Measurements from ENCODE around the gene HECTD2. TPM values are rescaled to one million over a fixed set of nuclear protein-coding genes. Genes with fewer than 3 reads are reported as not detected.
"Not testable (repeated sequence)": the region's sequence is repeated elsewhere in the genome, so short reads cannot be mapped to it uniquely, and the experiment has no call there.

Gene HECTD2, protein sequence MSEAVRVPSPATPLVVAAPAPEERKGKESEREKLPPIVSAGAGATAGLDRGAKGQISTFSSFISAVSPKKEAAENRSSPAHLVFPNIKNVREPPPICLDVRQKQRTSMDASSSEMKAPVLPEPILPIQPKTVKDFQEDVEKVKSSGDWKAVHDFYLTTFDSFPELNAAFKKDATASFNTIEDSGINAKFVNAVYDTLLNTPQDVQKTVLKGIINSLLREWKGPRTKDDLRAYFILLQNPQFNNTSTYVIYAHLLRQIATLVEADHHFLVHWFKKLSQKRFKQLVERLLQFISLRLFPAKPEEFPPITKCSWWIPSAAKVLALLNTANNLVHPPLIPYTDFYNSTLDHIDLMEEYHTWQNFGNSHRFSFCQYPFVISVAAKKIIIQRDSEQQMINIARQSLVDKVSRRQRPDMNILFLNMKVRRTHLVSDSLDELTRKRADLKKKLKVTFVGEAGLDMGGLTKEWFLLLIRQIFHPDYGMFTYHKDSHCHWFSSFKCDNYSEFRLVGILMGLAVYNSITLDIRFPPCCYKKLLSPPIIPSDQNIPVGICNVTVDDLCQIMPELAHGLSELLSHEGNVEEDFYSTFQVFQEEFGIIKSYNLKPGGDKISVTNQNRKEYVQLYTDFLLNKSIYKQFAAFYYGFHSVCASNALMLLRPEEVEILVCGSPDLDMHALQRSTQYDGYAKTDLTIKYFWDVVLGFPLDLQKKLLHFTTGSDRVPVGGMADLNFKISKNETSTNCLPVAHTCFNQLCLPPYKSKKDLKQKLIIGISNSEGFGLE
- total RNA-seq = 1 to 10 TPM; 3.8 to 6.8 TPM

DNA sequence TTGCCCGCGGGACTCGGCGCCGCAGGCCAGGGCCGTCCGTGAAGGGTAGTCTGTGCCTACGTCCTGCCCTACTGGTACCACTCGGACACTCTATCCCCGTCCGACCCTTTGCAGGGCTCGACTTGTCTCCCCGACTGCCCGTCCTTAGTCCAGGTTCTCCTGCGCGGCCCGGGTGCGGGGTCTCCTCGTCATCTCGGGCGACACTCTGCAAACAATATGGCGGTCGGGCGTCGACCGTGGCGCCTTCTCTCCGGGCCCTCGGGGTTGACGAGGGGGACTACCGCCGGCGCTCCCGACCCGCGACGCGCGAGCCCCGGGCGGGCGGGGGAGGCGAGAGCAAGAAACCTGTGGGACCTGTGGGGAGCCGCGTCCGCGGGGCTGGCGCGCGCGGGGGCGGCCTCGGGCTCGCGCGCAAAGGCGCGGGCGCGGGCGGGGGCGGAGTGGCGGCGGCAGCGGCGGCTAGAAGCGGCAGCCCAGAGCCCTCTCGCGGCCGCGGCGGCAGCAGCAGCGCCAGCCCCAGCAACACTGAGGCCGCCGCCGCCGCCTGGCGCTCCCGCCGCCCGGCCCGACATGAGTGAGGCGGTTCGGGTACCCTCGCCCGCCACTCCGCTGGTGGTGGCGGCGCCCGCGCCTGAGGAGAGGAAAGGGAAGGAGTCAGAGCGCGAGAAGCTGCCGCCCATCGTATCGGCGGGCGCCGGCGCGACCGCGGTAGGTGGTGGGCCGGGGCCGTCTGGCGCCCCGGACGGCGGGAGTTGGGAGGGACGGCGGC is at the start of gene HECTD2:
Gene HECTD2 (plus strand): TSS at position 476 of the 769 bp plus-strand sequence. CDS start 95 bp downstream, at position 571.
- peak within 1 kb of the TSS; percentile 79 for H3K4me3 Mint-ChIP-seq
- H3K36me3 Mint-ChIP-seq = no peaks in the 10 kb centered on the region
- H3K27me3 Mint-ChIP-seq = peaks cover 20% of the 10 kb centered on the region
- H3K27ac Mint-ChIP-seq = peak within 1 kb of the TSS; percentile 83
- DNase-seq (peak; percentile 82), ATAC-seq (peak; percentile 87)
- CTCF ChIA-PET = interaction anchor here (0.9 to 3.2 kb wide), 4 partner anchors 17 to 226 kb away, joined by 3 to 10 read pairs (median 4); no protein-coding TSS in a partner anchor
- H3K9me3 Mint-ChIP-seq (ENCODE audit: low read depth) = no peaks in the 10 kb centered on the region
- peaks cover 16% of the 10 kb centered on the region for H3K4me1 Mint-ChIP-seq

DNA sequence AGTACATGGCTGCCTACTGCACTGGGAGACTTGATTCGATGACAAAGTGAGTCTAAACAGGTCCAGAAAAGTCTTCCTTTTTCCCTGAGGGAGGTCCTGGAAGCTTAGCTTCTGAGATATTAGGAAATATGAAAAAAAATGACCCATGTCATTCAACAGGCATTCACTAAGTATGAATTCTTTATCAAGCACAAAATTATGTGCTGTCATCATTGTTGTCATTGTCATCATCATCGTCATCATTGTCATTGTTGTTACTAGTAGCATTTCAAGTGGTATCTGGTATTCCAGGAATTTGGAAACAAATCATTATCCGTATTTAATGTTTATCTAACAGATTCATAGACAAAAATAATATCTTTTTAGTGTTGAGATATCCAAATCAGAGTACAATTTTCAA is 49.7 kb upstream of the HECTD2 start:
- no peak overlapping the region for H3K4me3 Mint-ChIP-seq
- no peaks in the 10 kb centered on the region for H3K9me3 Mint-ChIP-seq (ENCODE audit: low read depth)
- CTCF ChIA-PET = no interaction called here
- ATAC-seq (no peak), DNase-seq (no peak)
- no peak overlapping the region for H3K27ac Mint-ChIP-seq
- peaks cover 49% of the 10 kb centered on the region for H3K27me3 Mint-ChIP-seq
- no peaks in the 10 kb centered on the region for H3K4me1 Mint-ChIP-seq
- H3K36me3 Mint-ChIP-seq = no peaks in the 10 kb centered on the region

DNA sequence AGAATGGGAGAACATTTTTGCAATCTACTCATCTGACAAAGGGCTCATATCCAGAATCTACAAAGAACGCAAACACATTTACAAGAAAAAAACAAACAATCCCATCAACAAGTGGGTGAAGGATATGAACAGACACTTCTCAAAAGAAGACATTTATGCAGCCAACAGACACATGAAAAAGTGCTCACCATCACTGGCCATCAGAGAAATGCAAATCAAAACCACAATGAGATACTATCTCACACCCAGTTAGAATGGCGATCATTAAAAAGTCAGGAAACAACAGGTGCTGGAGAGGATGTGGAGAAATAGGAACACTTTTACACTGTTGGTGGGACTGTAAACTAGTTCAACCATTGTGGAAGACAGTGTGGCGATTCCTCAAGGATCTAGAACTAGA is 44.6 kb upstream of the HECTD2 start:
- peaks cover 38% of the 10 kb centered on the region for H3K27me3 Mint-ChIP-seq
- H3K4me1 Mint-ChIP-seq; H3K36me3 Mint-ChIP-seq; CTCF ChIA-PET; H3K4me3 Mint-ChIP-seq; H3K27ac Mint-ChIP-seq; ATAC-seq; H3K9me3 Mint-ChIP-seq (ENCODE audit: low read depth); DNase-seq: not testable (repeated sequence)

DNA sequence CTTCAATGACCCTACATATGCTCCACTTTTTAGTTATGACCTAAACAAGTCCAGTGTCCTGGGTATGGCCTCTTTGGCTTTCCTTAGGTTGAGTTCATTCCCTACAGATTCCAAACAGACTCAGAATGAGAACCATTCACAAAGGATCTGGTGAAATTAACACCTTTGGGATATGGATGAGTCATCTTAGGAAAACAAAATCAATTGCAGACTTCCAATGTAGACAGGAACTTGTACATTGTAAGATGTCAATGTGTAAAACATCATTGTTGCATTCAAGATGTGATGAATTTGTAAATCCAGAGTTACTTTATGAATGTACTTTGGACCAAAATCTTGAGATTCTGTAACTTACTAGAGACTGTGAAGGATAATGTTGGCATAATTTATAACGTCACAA is 43.4 kb upstream of the HECTD2 start:
- H3K36me3 Mint-ChIP-seq = no peaks in the 10 kb centered on the region
- no peak for DNase-seq
- H3K4me3 Mint-ChIP-seq = no peak overlapping the region
- H3K27me3 Mint-ChIP-seq = peaks cover 31% of the 10 kb centered on the region
- CTCF ChIA-PET = no interaction called here
- H3K9me3 Mint-ChIP-seq (ENCODE audit: low read depth) = no peaks in the 10 kb centered on the region
- no peaks in the 10 kb centered on the region for H3K4me1 Mint-ChIP-seq
- H3K27ac Mint-ChIP-seq = no peak overlapping the region
- ATAC-seq = no peak

DNA sequence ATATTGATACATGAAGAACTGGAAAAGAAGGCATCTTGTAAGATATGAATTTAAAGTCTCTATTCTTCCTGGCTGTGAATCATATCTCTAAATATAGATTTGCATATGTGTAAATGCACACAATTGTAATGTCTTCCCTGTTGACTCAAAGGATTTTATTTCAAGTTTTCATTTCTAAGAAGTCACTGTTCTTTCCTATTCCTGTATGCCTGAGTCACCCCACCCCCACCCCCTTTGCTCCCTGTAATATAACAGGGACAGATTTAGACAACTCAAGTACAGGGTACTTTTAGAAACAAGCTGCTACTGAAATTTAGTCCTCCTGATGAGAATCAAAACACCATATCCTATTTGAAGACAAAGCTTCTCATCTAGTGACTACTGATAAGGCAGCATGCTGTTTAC is 43.0 kb upstream of the HECTD2 start:
- no peaks in the 10 kb centered on the region for H3K4me1 Mint-ChIP-seq
- H3K27ac Mint-ChIP-seq = no peak overlapping the region
- H3K36me3 Mint-ChIP-seq = no peaks in the 10 kb centered on the region
- no peaks in the 10 kb centered on the region for H3K9me3 Mint-ChIP-seq (ENCODE audit: low read depth)
- DNase-seq = no peak
- ATAC-seq = no peak
- H3K27me3 Mint-ChIP-seq = peaks cover 29% of the 10 kb centered on the region
- CTCF ChIA-PET = no interaction called here
- H3K4me3 Mint-ChIP-seq = no peak overlapping the region

DNA sequence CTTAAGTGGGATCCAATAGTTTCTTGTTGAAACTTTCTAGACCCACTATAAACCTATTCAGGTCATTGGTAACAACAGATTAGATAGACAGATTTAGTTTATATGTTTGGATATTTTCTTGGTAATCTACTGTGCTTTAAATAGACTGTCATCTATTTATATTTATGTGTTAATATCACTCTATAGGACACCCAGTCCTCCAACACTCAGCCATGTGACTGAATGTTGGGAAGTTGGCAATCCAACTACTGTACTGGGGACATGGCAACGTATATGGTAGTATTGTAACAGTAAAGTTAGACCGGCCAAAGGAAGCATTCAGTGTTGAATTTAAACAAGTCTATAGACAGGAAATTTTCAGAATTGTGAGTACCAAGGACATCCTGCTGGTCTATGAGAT is 42.6 kb upstream of the HECTD2 start:
- no peaks in the 10 kb centered on the region for H3K36me3 Mint-ChIP-seq
- H3K9me3 Mint-ChIP-seq (ENCODE audit: low read depth) = no peaks in the 10 kb centered on the region
- H3K4me1 Mint-ChIP-seq = no peaks in the 10 kb centered on the region
- DNase-seq (no peak), ATAC-seq (no peak)
- CTCF ChIA-PET = no interaction called here
- no peak overlapping the region for H3K4me3 Mint-ChIP-seq
- no peak overlapping the region for H3K27ac Mint-ChIP-seq
- H3K27me3 Mint-ChIP-seq = peaks cover 25% of the 10 kb centered on the region

DNA sequence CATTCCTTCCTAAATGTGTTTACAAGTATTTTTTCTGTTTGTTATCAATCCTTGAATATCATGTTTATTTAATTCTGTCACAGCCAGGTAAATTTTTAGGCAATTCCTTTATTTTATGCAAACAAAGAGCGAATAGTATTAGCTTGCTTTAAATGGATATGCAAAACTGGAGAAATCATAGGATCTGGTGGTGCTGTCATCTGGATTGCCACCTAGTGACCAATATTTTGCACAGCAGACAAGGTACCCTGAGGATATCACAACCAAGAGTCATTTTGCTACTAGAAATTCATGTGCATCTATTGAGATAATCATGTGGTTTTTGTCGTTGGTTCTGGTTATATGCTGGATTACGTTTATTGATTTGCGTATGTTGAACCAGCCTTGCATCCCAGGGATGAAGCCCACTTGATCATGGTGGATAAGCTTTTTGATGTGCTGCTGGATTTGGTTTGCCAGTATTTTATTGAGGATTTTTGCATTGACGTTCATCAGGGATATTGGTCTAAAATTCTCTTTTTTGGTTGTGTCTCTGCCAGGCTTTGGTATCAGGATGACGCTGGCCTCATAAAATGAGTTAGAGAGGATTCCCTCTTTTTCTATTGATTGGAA is 40.1 kb upstream of the HECTD2 start:
- H3K36me3 Mint-ChIP-seq; ATAC-seq; H3K9me3 Mint-ChIP-seq (ENCODE audit: low read depth): not testable (repeated sequence)

DNA sequence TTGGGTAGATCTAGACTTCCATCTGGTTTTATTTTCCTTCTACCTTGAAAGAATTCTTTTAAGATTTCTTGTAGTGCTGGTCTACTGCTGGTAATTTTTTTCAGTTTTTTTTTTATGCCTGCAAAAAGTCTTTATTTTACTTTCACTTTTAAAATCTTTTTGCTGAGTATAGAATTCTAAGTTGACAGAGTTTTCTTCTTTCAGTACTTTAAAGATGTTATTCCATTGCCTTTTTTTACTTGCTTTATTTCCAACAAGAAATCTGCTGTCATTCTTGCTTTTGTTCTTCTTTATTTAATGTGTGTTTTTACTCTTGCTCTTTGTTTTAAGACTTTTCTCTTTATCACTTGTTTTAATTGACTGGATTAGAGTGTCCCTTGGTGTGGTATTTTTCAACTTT is 36.1 kb upstream of the HECTD2 start:
- no peak for DNase-seq
- ATAC-seq = no peak
- CTCF ChIA-PET = no interaction called here
- Mint-ChIP-seq H3K4me1 (peaks cover 9% of the 10 kb centered on the region), H3K4me3 (no peak overlapping the region), H3K36me3 (no peaks in the 10 kb centered on the region), H3K27me3 (peaks cover 33% of the 10 kb centered on the region), H3K27ac (no peak overlapping the region), H3K9me3 (ENCODE audit: low read depth) (peaks cover 9% of the 10 kb centered on the region)

More for the DNA sequence above, 40.1 kb upstream of the HECTD2 start:
- not testable (repeated sequence) for DNase-seq, H3K4me1 Mint-ChIP-seq, H3K27ac Mint-ChIP-seq, H3K4me3 Mint-ChIP-seq
- CTCF ChIA-PET = interaction anchor here (1.2 kb wide), 1 partner anchor 38 kb away, joined by 3 read pairs; no protein-coding TSS in a partner anchor
- H3K27me3 Mint-ChIP-seq = peaks cover 20% of the 10 kb centered on the region

DNA sequence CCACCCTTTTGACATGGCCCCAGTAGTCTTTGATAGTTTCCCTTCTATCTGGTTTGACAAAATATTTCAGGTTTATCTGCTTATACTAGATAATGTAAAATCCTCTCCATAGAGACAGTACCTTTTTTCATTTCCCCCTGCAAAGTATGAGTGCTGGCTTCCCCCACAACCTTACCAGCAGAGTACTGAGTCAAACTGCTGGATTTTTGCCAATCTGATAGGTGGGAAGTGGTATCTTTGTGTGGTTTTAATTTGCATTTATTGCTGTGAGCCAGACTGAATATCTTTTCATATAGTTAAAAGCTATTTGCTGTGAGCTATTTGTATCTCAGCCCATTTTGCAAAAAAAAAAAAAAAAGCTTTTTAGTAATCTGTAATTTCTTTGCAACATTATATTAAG is 32.1 kb upstream of the HECTD2 start:
- DNase-seq = no peak
- Mint-ChIP-seq H3K36me3 (peaks cover 1% of the 10 kb centered on the region), H3K27ac (no peak overlapping the region), H3K4me1 (peaks cover 9% of the 10 kb centered on the region), H3K27me3 (peaks cover 29% of the 10 kb centered on the region), H3K9me3 (ENCODE audit: low read depth) (peaks cover 9% of the 10 kb centered on the region), H3K4me3 (no peak overlapping the region)
- ATAC-seq = no peak
- CTCF ChIA-PET = interaction anchor here (1.2 to 2.0 kb wide), 2 partner anchors 12 to 79 kb away, joined by 3 to 5 read pairs; no protein-coding TSS in a partner anchor

DNA sequence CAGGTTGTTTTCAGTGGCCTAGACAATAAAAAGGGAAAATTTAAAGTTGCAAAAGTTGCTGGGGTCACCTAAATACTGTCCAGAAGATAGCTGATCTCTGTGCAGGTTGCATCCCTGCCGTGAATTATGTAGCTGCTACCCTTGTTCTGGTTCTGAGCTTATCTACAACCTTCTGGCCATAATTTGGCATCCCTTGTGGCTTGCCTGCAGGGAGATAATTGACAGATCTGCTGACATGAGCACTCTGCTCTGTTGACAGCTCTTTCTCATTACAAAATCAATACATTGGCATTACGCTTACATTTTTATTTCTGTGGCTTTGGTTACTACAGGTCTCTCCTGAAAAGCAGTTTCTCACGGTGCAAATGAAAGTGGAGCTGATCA is 29.3 kb upstream of the HECTD2 start:
- CTCF ChIA-PET = interaction anchor here (0.7 to 0.8 kb wide), 2 partner anchors 9 to 532 kb away, joined by 3 to 5 read pairs; no protein-coding TSS in a partner anchor
- H3K4me1 Mint-ChIP-seq = peaks cover 9% of the 10 kb centered on the region
- DNase-seq (no peak), ATAC-seq (no peak)
- H3K9me3 Mint-ChIP-seq (ENCODE audit: low read depth) = no peaks in the 10 kb centered on the region
- H3K27ac Mint-ChIP-seq = no peak overlapping the region
- peaks cover 22% of the 10 kb centered on the region for H3K27me3 Mint-ChIP-seq
- no peak overlapping the region for H3K4me3 Mint-ChIP-seq
- peaks cover 1% of the 10 kb centered on the region for H3K36me3 Mint-ChIP-seq

DNA sequence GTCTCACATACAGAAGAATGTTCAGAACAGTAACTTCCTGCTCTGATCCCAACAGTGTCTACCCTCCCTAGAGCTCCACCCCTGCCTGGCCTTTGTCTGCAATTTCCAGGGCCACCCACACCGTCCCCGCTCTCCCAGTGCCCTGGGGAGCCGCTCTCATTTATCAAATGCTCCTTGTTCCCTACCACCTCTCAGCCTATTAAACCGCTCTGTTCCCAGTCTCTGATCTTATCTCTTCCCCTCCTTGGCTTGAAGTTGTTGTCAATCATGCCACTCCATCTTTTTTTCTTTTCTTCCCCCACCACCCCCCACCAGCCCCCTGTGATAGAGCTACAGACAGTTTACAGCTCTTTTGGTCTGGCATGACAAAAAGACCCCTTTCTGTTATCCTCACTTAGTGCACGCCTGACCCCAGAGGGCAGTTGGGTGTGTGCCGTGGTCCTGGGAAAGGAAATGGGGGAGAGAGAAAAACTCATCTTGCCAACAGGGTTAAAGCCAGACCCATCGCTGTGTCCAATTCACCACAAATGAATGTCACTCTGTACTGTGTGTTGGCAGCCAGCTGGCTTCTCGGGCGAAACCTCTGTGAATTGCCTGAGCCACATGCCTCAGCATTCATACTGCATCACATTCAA is 28.8 kb upstream of the HECTD2 start:
- CTCF ChIA-PET = interaction anchor here (0.7 to 0.8 kb wide), 2 partner anchors 9 to 531 kb away, joined by 3 to 5 read pairs; no protein-coding TSS in a partner anchor
- H3K27ac Mint-ChIP-seq = no peak overlapping the region
- H3K4me3 Mint-ChIP-seq = no peak overlapping the region
- H3K27me3 Mint-ChIP-seq = peaks cover 22% of the 10 kb centered on the region
- DNase-seq = no peak
- no peak for ATAC-seq
- H3K4me1 Mint-ChIP-seq = peaks cover 9% of the 10 kb centered on the region
- H3K36me3 Mint-ChIP-seq = peaks cover 1% of the 10 kb centered on the region
- H3K9me3 Mint-ChIP-seq (ENCODE audit: low read depth) = no peaks in the 10 kb centered on the region

DNA sequence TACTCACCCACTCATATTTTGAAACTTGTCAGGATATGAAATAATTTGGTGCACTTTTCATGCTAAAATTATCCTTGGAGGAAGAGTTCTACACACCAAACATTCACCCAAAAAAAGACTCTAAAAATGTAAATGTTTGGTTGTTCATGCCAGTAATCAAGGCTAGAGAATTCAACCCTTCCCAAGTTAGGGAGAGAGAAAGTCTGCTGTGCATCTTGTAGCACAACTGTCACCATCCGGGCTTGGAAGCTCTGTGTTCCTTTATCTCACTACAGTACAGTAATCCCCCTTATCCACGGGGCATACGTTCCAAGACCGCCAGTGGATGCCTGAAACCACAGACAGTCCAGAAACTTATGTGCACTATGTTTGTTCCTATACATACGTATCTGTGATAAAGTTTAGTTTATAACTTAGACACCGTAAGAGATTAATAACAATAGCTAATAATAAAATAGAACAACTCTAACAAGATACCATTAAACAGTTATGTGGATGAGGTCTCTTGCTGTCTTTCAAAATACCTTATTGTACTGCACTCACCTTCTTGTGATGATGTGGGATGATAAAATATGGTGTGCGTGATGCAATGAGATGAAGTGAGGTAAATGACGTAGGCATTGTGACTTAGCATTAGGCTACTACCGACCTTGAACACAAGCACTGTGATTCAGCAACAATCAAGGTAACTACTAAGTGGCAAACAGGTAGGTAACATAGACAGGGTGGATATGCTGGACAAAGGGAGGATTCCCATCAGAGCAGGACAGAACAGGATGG is 24.6 kb upstream of the HECTD2 start:
- peaks cover 3% of the 10 kb centered on the region for H3K4me1 Mint-ChIP-seq
- DNase-seq (no peak), ATAC-seq (no peak)
- H3K36me3 Mint-ChIP-seq = no peaks in the 10 kb centered on the region
- no peaks in the 10 kb centered on the region for H3K9me3 Mint-ChIP-seq (ENCODE audit: low read depth)
- H3K27ac Mint-ChIP-seq = no peak overlapping the region
- no peak overlapping the region for H3K4me3 Mint-ChIP-seq
- CTCF ChIA-PET = interaction anchor here (3.6 kb wide), 1 partner anchor 87 kb away, joined by 13 read pairs; no protein-coding TSS in a partner anchor
- peaks cover 29% of the 10 kb centered on the region for H3K27me3 Mint-ChIP-seq
